Smooth muscle cell (in vitro differentiated cells): ENCODE results near the gene TMEM106C. TPM values are rescaled to one million over a fixed set of nuclear protein-coding genes. Genes with fewer than 3 reads are reported as not detected.
A peak's percentile ranks its signal among the peaks of the same experiment; 100 is the strongest.

Source experiments
- DNase-seq: peaks from one replicate; lab custom pipeline; 2025; ENCODE audit not compliant: unreplicated experiment; lab: John Stamatoyannopoulos, UW
- H2AFZ ChIP-seq: fragments of 200-600 bp; sonication (generic); 2 replicates; pipeline ENCODE4 v1.6.0; 2016; ENCODE audit warnings: antibody characterized with exemption, low read depth, mild to moderate bottlenecking
- H3F3A ChIP-seq: fragments of 200-600 bp; sonication (generic); 2 replicates; pipeline ENCODE4 v1.6.0; 2017; ENCODE audit warnings: antibody characterized with exemption, low read depth
- H3K27ac ChIP-seq: fragments of 200-600 bp; sonication (generic); 2 replicates; pipeline ENCODE4 v1.5.1; 2016; ENCODE audit warnings: low read depth, mild to moderate bottlenecking
- H3K27me3 ChIP-seq: fragments of 200-600 bp; sonication (generic); 2 replicates; pipeline ENCODE4 v1.6.1; 2016; ENCODE audit warnings: low read depth, mild to moderate bottlenecking
- H3K36me3 ChIP-seq: fragments of 200-600 bp; sonication (generic); 2 replicates; pipeline ENCODE4 v1.5.1; 2016; ENCODE audit warnings: low read depth
- H3K4me1 ChIP-seq: fragments of 200-600 bp; sonication (generic); 2 replicates; pipeline ENCODE4 v1.5.1; 2016; ENCODE audit warnings: low read depth
- H3K4me2 ChIP-seq: fragments of 200-600 bp; sonication (generic); 2 replicates; pipeline ENCODE4 v1.6.0; 2016; ENCODE audit warnings: mild to moderate bottlenecking
- H3K4me3 ChIP-seq: fragments of 200-600 bp; sonication (generic); 2 replicates; pipeline ENCODE4 v1.5.1; 2016; ENCODE audit warnings: mild to moderate bottlenecking
- H3K79me2 ChIP-seq: fragments of 200-600 bp; sonication (generic); 2 replicates; pipeline ENCODE4 v1.6.0; 2016; ENCODE audit warnings: low read depth, mild to moderate bottlenecking
- H3K9ac ChIP-seq: fragments of 200-600 bp; sonication (generic); 2 replicates; pipeline ENCODE4 v1.6.0; 2016; ENCODE audit warnings: low read depth
- H3K9me3 ChIP-seq: fragments of 200-600 bp; sonication (generic); replicated peaks from 2 replicates; pipeline ENCODE4 v1.5.1; 2016; ENCODE audit warnings: low read depth
- H4K20me1 ChIP-seq: fragments of 200-600 bp; sonication (generic); 2 replicates; pipeline ENCODE4 v1.6.0; 2016; ENCODE audit warnings: low read depth
- CTCF ChIP-seq: fragments of 200-600 bp; sonication (generic); IDR thresholded peaks from 2 replicates; pipeline ENCODE4 v1.5.1; 2017; ENCODE audit warnings: borderline replicate concordance, mild to moderate bottlenecking, antibody characterized with exemption; ENCODE audit not compliant: insufficient read depth, poor library complexity, severe bottlenecking
- WGBS: methylation state at CpG from one replicate; pipeline ENCODE4 v1.1.7; 2016; ENCODE audit warnings: low lambda C conversion rate; 5-methylcytosine and 5-hydroxymethylcytosine counted together
- polyA plus RNA-seq: library from polyadenylated mRNA; unstranded; fragments of >200 nt; fragmentation: Nextera tagmentation; extraction: Ambion mirVana; gene quantifications from 2 replicates; pipeline ENCODE4 v1.2.1, GENCODE V29; 2016
- total RNA-seq: library from RNA; depleted of rRNA; stranded (reverse); fragments of >200 nt; gene quantifications from 2 replicates; pipeline ENCODE4 v1.2.3, GENCODE V29; 2014

TMEM106C gene
- total and polyA plus RNA-seq, 2 experiments from 2014 or later = 42.7 to 58.9 TPM

DNA sequence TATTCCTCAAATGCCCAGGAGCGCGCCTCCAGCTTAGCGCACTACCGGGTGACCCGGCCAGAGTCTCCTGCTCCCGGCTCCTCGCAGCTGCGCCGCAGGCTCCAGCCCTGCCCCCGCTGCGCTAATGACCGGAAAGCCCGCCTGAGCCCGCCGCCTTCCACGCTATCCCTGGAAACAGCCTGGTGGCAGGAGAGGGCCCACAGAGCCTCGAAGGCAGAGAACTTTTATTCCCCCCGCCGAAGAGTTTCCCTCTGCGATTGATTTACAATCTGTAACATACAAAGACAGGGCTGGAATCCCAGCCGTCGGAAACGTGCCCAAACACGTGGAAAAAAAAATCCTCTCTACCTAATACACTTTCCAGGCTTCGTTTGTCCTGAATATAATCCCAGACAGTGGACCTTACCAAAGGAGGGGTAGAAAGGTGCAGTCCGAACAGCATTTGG is 39.4 kb downstream of the TMEM106C start:
- Histone ChIP-seq H3K4me2 (peak overlapping the region; percentile 98), H3K36me3 (no peaks in the 10 kb centered on the region), H3K27me3 (peaks cover 75% of the 10 kb centered on the region), H3K4me3 (peak overlapping the region; percentile 59), H3K27ac (no peak overlapping the region), H3K9ac (no peak overlapping the region), H3F3A (peaks cover 6% of the 10 kb centered on the region), H4K20me1 (no peaks in the 10 kb centered on the region), H2AFZ (no peak overlapping the region), H3K4me1 (peaks cover 29% of the 10 kb centered on the region), H3K9me3 (no peaks in the 10 kb centered on the region), H3K79me2 (no peaks in the 10 kb centered on the region)
- no peak for TF ChIP-seq CTCF
- DNase-seq = peak; percentile 34
- WGBS = 3% methylated on average over 26 of the region's 26 CpGs

DNA sequence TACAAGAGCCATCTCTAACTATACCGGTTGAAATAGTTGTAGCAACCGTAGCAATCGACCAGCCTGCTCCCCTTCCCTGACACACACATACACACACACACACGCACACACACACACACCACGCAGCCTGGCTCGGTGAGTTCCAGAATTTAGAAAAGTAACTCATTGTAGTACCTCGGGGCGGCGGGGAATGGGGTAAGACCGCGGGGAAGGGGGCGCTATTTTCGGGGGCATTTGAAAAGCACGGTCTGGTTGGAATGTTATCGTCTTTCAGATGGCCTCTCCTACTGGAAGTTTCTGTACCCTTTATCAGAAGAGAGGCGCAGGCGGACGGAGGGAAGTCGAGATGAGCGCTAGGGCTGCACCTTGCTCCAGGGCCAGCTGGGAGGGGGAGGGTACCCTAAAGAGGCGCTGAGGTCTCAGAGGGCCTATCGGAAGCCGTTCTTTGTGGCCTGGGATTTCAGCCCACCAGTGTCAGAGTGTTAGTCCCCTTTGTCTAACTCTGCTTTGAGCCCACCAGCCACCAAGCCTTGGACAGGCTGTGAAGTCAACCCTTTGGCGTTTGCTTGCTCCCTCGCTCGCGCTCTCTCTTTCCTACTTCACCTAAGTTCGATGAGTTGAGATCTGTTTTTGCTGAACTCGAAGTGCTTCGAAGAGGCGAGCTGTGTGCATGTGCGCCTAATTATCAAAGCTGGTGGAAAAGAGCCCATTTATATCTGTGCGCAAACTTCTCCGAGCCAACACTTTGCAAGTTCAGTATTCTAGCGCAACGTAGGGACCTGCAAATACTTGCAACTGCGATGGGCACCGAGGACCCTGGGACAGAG is 40.0 kb downstream of the TMEM106C start:
- peaks cover 29% of the 10 kb centered on the region for H3K4me1 ChIP-seq
- no peak for TF ChIP-seq CTCF
- H3K27me3 ChIP-seq = peaks cover 75% of the 10 kb centered on the region
- H3K4me3 ChIP-seq = peak overlapping the region; percentile 59
- no peaks in the 10 kb centered on the region for H3K36me3 ChIP-seq
- H3F3A ChIP-seq = peaks cover 6% of the 10 kb centered on the region
- no peak overlapping the region for H3K9ac ChIP-seq
- peak overlapping the region; percentile 98 for H3K4me2 ChIP-seq
- H2AFZ ChIP-seq = no peak overlapping the region
- 10% methylated on average over 38 of the region's 38 CpGs for WGBS
- no peaks in the 10 kb centered on the region for H4K20me1 ChIP-seq
- H3K9me3 ChIP-seq = no peaks in the 10 kb centered on the region
- DNase-seq = no peak
- no peaks in the 10 kb centered on the region for H3K79me2 ChIP-seq
- H3K27ac ChIP-seq = no peak overlapping the region

DNA sequence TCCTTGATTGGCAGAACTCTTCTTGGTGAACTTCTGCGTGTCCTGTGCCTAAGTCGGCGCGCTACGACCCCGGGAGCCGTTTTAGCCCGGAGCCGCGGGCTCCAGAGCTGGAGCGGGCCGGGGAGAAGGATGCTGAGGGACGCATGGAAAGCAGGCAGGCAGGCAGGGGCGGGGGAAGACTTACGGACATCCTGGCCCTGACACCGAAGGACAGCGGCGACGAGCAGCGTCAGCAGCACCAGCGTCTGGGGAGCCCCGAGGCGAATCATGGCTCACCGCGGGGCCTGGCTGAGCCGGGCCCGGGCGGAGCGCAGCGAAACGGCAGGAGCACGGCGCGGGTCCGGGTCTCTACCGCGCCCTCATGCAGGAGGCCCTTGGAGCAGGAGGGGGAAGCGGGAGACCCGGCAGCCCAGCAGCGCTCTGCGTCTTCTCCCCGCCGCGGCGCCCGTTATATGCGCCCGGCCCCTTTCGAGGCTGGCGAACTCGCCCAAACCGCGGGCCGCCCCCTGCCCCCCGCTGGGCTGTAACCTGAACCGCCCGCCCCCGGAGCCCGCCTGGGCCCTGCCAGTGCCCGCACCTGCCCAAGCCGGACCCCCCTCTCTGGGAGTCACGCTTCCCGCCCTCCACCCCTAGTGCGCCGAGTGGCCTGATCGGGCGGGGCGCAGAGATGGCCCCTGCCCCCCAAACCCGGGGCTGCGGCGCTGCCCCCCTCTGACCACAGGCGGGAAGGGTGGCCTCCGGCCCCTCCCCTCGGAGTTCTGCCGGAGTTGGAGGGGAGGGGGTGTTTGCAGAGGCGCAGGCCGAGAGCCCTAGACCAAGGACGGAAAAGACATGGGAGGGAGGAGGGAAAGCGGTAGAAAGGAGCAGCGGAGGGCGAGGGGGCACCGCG is 40.9 kb downstream of the TMEM106C start, which contains the start of gene COL2A1:
TSS of gene COL2A1 (minus strand) at position 424 of the 889 bp plus-strand sequence. CDS start at position 269, 155 bp downstream.
- peak; percentile 12 for DNase-seq
- Histone ChIP-seq H3K9me3 (no peaks in the 10 kb centered on the region), H3K9ac (no peak within 1 kb of the TSS), H3K79me2 (no peaks in the 10 kb centered on the region), H3K4me3 (peak within 1 kb of the TSS; percentile 59), H2AFZ (no peak within 1 kb of the TSS), H3K27me3 (peaks cover 75% of the 10 kb centered on the region), H3K4me1 (peaks cover 29% of the 10 kb centered on the region), H4K20me1 (no peaks in the 10 kb centered on the region), H3K4me2 (peak within 1 kb of the TSS; percentile 98), H3F3A (peaks cover 6% of the 10 kb centered on the region), H3K36me3 (no peaks in the 10 kb centered on the region), H3K27ac (no peak within 1 kb of the TSS)
- no peak for TF ChIP-seq CTCF
- 4% methylated on average over 48 of the region's 83 CpGs for WGBS
